ENCODE results near the gene CACNA1B. TPM values are rescaled to one million over a fixed set of nuclear protein-coding genes. Genes with fewer than 3 reads are reported as not detected.

CACNA1B gene
- polyA plus RNA-seq, 1 of the 3 experiments (the other 2 are of a cell fraction) = 0.03 TPM

- peaks cover 0 to 13% of the 10 kb centered on the region in 2 experiments; a peak in 1 of 4 replicates for H3K4me1 ChIP-seq (ENCODE audit: control insufficient read depth in 1 of 2, insufficient read depth in 2 of 2, low read depth in 1 of 2, low read length in 1 of 2)
- H3K4me2 ChIP-seq = no peak overlapping the region
- no peaks in the 10 kb centered on the region for H3F3A ChIP-seq (replicated peaks; ENCODE audit: insufficient read depth)
- POLR2A ChIA-PET = no interaction called here
- H3K9ac ChIP-seq = no peak overlapping the region
- TF ChIP-seq GABPA (IDR thresholded peaks at IDR 0.05; ENCODE audit: low read depth) = no peak
- H3K4me3 ChIP-seq (ENCODE audit: low read depth in 2 of 2, low read length in 1 of 2) = no peak overlapping the region
- WGBS (ENCODE audit: low lambda C conversion rate) = 48% methylated on average over 10 of the region's 16 CpGs
- no peaks in the 10 kb centered on the region for H3K79me2 ChIP-seq (ENCODE audit: insufficient read depth)
- CTCF ChIA-PET = interaction anchor here (1.2 kb wide), 1 partner anchor 15 kb away, joined by 4 read pairs; no protein-coding TSS in a partner anchor
- no peaks in the 10 kb centered on the region for H3K9me2 ChIP-seq
- DNase-seq = no peak
- no peaks in the 10 kb centered on the region for H3K36me3 ChIP-seq (replicated peaks in 1 of 2; ENCODE audit: control insufficient read depth in 1 of 2, insufficient read depth in 2 of 2, low read length in 1 of 2)
- H4K20me1 ChIP-seq (ENCODE audit: insufficient read depth) = no peaks in the 10 kb centered on the region
- H3K9me3 ChIP-seq = no peaks in the 10 kb centered on the region
- no peaks in the 10 kb centered on the region for H3K27me3 ChIP-seq (ENCODE audit: insufficient read depth)
- H3K27ac ChIP-seq (ENCODE audit: low read depth in 2 of 2, low read length in 1 of 2) = no peak overlapping the region
- no peak overlapping the region for H2AFZ ChIP-seq (ENCODE audit: low read depth)
These were observed 2.8 kb downstream of the CACNA1B start for GRCh38 chr9:137880160-137880975.

- Histone ChIP-seq H3K79me2 (ENCODE audit: insufficient read depth) (no peaks in the 10 kb centered on the region), H3K4me2 (no peak overlapping the region), H3K27me3 (ENCODE audit: insufficient read depth) (no peaks in the 10 kb centered on the region), H3K27ac (ENCODE audit: low read depth in 2 of 2, low read length in 1 of 2) (no peak overlapping the region), H3K9ac (no peak overlapping the region), H3K9me2 (no peaks in the 10 kb centered on the region), H3K36me3 (replicated peaks in 1 of 2; ENCODE audit: control insufficient read depth in 1 of 2, insufficient read depth in 2 of 2, low read length in 1 of 2) (no peaks in the 10 kb centered on the region), H3F3A (replicated peaks; ENCODE audit: insufficient read depth) (no peaks in the 10 kb centered on the region), H3K4me3 (ENCODE audit: low read depth in 2 of 2, low read length in 1 of 2) (no peak overlapping the region), H4K20me1 (ENCODE audit: insufficient read depth) (no peaks in the 10 kb centered on the region), H2AFZ (ENCODE audit: low read depth) (no peak overlapping the region), H3K4me1 (ENCODE audit: control insufficient read depth in 1 of 2, insufficient read depth in 2 of 2, low read depth in 1 of 2, low read length in 1 of 2) (peaks cover 0 to 13% of the 10 kb centered on the region in 2 experiments; a peak in 1 of 4 replicates), H3K9me3 (no peaks in the 10 kb centered on the region)
- ChIA-PET CTCF (interaction anchor here (1.0 to 1.2 kb wide), 2 partner anchors 15 to 209 kb away, joined by 3 to 4 read pairs; no protein-coding TSS in a partner anchor), POLR2A (no interaction called here)
- DNase-seq = no peak
- WGBS (ENCODE audit: low lambda C conversion rate) = 42% methylated on average over 4 of the region's 10 CpGs
- TF ChIP-seq RCOR1 (IDR thresholded peaks at IDR 0.05; ENCODE audit: low read length) = no peak
- TF ChIP-seq MXI1 (IDR thresholded peaks at IDR 0.05; ENCODE audit: low read depth, low read length) = no peak
- no peak for TF ChIP-seq GABPA (IDR thresholded peaks at IDR 0.05; ENCODE audit: low read depth)
- no peak for TF ChIP-seq MAX (IDR thresholded peaks at IDR 0.05; ENCODE audit: low read depth)
- TF ChIP-seq FOXM1 (IDR thresholded peaks at IDR 0.05; ENCODE audit: low read depth) = no peak
- TF ChIP-seq YY1 (IDR thresholded peaks at IDR 0.05; ENCODE audit: low read depth) = no peak
- TF ChIP-seq CHD2 (IDR thresholded peaks at IDR 0.05; ENCODE audit: low read length, partially characterized antibody) = no peak
These were observed 3.5 kb downstream of the CACNA1B start for GRCh38 chr9:137880976-137881530.

GRCh38 chr9:137881591-137882505 lies 4.3 kb downstream of the CACNA1B start:
- no peak overlapping the region for H3K4me3 ChIP-seq (ENCODE audit: low read depth in 2 of 2, low read length in 1 of 2)
- no peak overlapping the region for H3K4me2 ChIP-seq
- no peak overlapping the region for H3K27ac ChIP-seq (ENCODE audit: low read depth in 2 of 2, low read length in 1 of 2)
- H3K27me3 ChIP-seq (ENCODE audit: insufficient read depth) = no peaks in the 10 kb centered on the region
- no peaks in the 10 kb centered on the region for H3F3A ChIP-seq (replicated peaks; ENCODE audit: insufficient read depth)
- ChIA-PET POLR2A (no interaction called here), CTCF (interaction anchor here (1.0 to 1.2 kb wide), 2 partner anchors 16 to 209 kb away, joined by 3 to 4 read pairs; no protein-coding TSS in a partner anchor)
- H2AFZ ChIP-seq (ENCODE audit: low read depth) = no peak overlapping the region
- no peaks in the 10 kb centered on the region for H3K36me3 ChIP-seq (replicated peaks in 1 of 2; ENCODE audit: control insufficient read depth in 1 of 2, insufficient read depth in 2 of 2, low read length in 1 of 2)
- no peaks in the 10 kb centered on the region for H4K20me1 ChIP-seq (ENCODE audit: insufficient read depth)
- H3K9ac ChIP-seq = no peak overlapping the region
- H3K9me3 ChIP-seq = no peaks in the 10 kb centered on the region
- no peaks in the 10 kb centered on the region for H3K79me2 ChIP-seq (ENCODE audit: insufficient read depth)
- peaks cover 0 to 13% of the 10 kb centered on the region in 2 experiments; a peak in 1 of 4 replicates for H3K4me1 ChIP-seq (ENCODE audit: control insufficient read depth in 1 of 2, insufficient read depth in 2 of 2, low read depth in 1 of 2, low read length in 1 of 2)
- H3K9me2 ChIP-seq = no peaks in the 10 kb centered on the region
- DNase-seq = no peak
- WGBS (ENCODE audit: low lambda C conversion rate) = 38% methylated on average over 12 of the region's 19 CpGs
- TF ChIP-seq TEAD4 (IDR thresholded peaks at IDR 0.05; ENCODE audit: borderline replicate concordance, insufficient read depth) (no peak), RCOR1 (IDR thresholded peaks at IDR 0.05; ENCODE audit: low read length) (no peak), POLR2AphosphoS5 (IDR thresholded peaks at IDR 0.05; ENCODE audit: low read depth, low read length) (no peak), RXRA (IDR thresholded peaks at IDR 0.05; ENCODE audit: borderline replicate concordance, low read depth) (no peak), USF1 (IDR thresholded peaks at IDR 0.05; ENCODE audit: borderline replicate concordance, low read depth) (no peak), CHD2 (IDR thresholded peaks at IDR 0.05; ENCODE audit: low read length, partially characterized antibody) (no peak), GABPA (IDR thresholded peaks at IDR 0.05; ENCODE audit: low read depth) (no peak), YY1 (IDR thresholded peaks at IDR 0.05; ENCODE audit: low read depth) (no peak), NRF1 (IDR thresholded peaks at IDR 0.05; ENCODE audit: low read depth, low read length) (no peak), FOXM1 (IDR thresholded peaks at IDR 0.05; ENCODE audit: low read depth) (no peak), MAX (IDR thresholded peaks at IDR 0.05; ENCODE audit: low read depth) (no peak), TCF12 (IDR thresholded peaks at IDR 0.05) (no peak), TAF1 (IDR thresholded peaks at IDR 0.05; ENCODE audit: borderline replicate concordance, low read depth, low read length) (no peak), MXI1 (IDR thresholded peaks at IDR 0.05; ENCODE audit: low read depth, low read length) (no peak)

Measured in SK-N-SH (cell line).